Right lobe of liver (tissue), 6 donors: ENCODE data around the gene CEP128. TPM values are rescaled to one million over a fixed set of nuclear protein-coding genes. Genes with fewer than 3 reads are reported as not detected.

Experiments
- ATAC-seq, 4 donors: fragments of 200-7000 bp; cut with Tn5 transposase; one replicate each; pipeline ENCODE4 v1.9.1; 2020; ENCODE audit warnings: mild to moderate bottlenecking in 4 of 4, moderate library complexity in 4 of 4
- DNase-seq, 3 donors: peaks; one replicate each; pipeline ENCODE4 v3.0.0-alpha.2; 2020
- H3K27ac ChIP-seq, 3 donors: fragments of 200-600 bp; one replicate each; pipeline ENCODE4 v1.8.0; 2022
- H3K27me3 ChIP-seq, 2 donors: fragments of 200-600 bp; one replicate each; pipeline ENCODE4 v1.8.0; 2022
- H3K36me3 ChIP-seq, 4 donors: fragments of 200-600 bp; sonication (generic) in 1 of 4; one replicate each; pipeline versions ENCODE4 v1.5.1 to v1.8.0; 2017 to 2022; ENCODE audit warnings: control low read depth in 1 of 4
- H3K4me1 ChIP-seq, 4 donors: fragments of 200-600 bp; sonication (generic) in 1 of 4; one replicate each; pipeline versions ENCODE4 v1.5.1 to v1.8.0; 2017 to 2022; ENCODE audit warnings: control low read depth in 1 of 4
- H3K4me3 ChIP-seq, 3 donors: fragments of 200-600 bp; one replicate each; pipeline ENCODE4 v1.8.0; 2022
- H3K9me3 ChIP-seq, 4 donors: fragments of 200-600 bp; sonication (generic) in 1 of 4; one replicate each; pipeline versions ENCODE4 v1.5.1 to v1.8.0; 2017 to 2022; ENCODE audit warnings: control low read depth in 1 of 4
- CTCF ChIP-seq, 4 donors: fragments of 200-600 bp in 3 of 4; fragments of 450-650 bp in 1 of 4; IDR thresholded peaks; one replicate each; pipeline versions ENCODE4 v1.5.1 to v1.8.0; 2016 to 2022; ENCODE audit warnings: antibody characterized with exemption in 4 of 4, mild to moderate bottlenecking in 2 of 4
- POLR2A ChIP-seq: fragments of 450-650 bp; IDR thresholded peaks from one replicate; pipeline ENCODE4 v1.6.1; 2017; ENCODE audit warnings: antibody characterized with exemption, mild to moderate bottlenecking
- WGBS: methylation state at CpG from one replicate; pipeline ENCODE4 v1.1.6; 2018; ENCODE audit warnings: low coverage, low lambda C conversion rate; ENCODE audit not compliant: insufficient coverage; ENCODE audit errors: missing lambda C conversion rate; 5-methylcytosine and 5-hydroxymethylcytosine counted together
- intact Hi-C, 2 donors: fragments of 100-400 bp; cut with DNase I; formaldehyde crosslinking; loops; one replicate each; pipeline versions ENCODE4 v1.11.2 to v1.14.1; 2022
- total RNA-seq, 6 experiments: library from RNA; depleted of rRNA in 2 of 6; stranded (reverse); fragments of >200 nt in 2 of 6; fragmentation: NEBNext Ultra II Directional in 3 of 6; extraction: Animal tissue kit (Norgen Biotek cat#: 25700) in 3 of 6; gene quantifications; one replicate each; pipeline versions ENCODE4 v1.1.0 to v1.2.4, GENCODE V29; 2016 to 2023
- donor health status: DM: no; HTN: yes; CAD: no.
- donor health status: DM: no; HTN: no; CAD: no.
- donor health status: DM: no; HTN: no; CAD: no.
- donor health status: DM: no; HTN: yes; CAD: no.
- donor health status: DM: no; HTN: yes; CAD: no.

CEP128 gene
- total RNA-seq, 6 experiments from 2014 or later = 0.81 to 9.5 (median 1.7) TPM

GRCh38 chr14:80867091-80867490, 74.4 kb downstream of the CEP128 start:
- Histone ChIP-seq H3K36me3 (no peaks in the 10 kb centered on the region), H3K9me3 (peaks cover 0 to 16% (median 0%) of the 10 kb centered on the region in 4 donors), H3K27me3 (no peaks in the 10 kb centered on the region), H3K4me1 (no peaks in the 10 kb centered on the region), H3K4me3 (no peak overlapping the region), H3K27ac (no peak overlapping the region)
- no peak for TF ChIP-seq POLR2A
- no peak for TF ChIP-seq CTCF (IDR thresholded peaks at IDR 0.05)
- DNase-seq = no peak
- 50% methylated on average over 1 of the region's 1 CpG for WGBS
- no peak for ATAC-seq
- intact Hi-C loops = no loop called here

- WGBS = 89% methylated on average over 2 of the region's 2 CpGs
- ATAC-seq (no peak), DNase-seq (no peak)
- no peaks in the 10 kb centered on the region for H3K36me3 ChIP-seq
- no peak overlapping the region for H3K4me3 ChIP-seq
- TF ChIP-seq CTCF (IDR thresholded peaks at IDR 0.05) = no peak
- intact Hi-C loops = no loop called here
- H3K27me3 ChIP-seq = no peaks in the 10 kb centered on the region
- H3K9me3 ChIP-seq = peaks cover 0 to 16% (median 0%) of the 10 kb centered on the region in 4 donors
- H3K4me1 ChIP-seq = no peaks in the 10 kb centered on the region
- no peak overlapping the region for H3K27ac ChIP-seq
Measured at GRCh38 chr14:80865565-80865964, 76.0 kb downstream of the CEP128 start.

- intact Hi-C loops = no loop called here
- DNase-seq (no peak), ATAC-seq (no peak)
- H3K4me1 ChIP-seq = no peaks in the 10 kb centered on the region
- H3K36me3 ChIP-seq = no peaks in the 10 kb centered on the region
- TF ChIP-seq CTCF (IDR thresholded peaks at IDR 0.05) (peak in 3 of 4 donors; percentile 16 to 19 (median 17)), POLR2A (no peak)
- no peak overlapping the region for H3K27ac ChIP-seq
- peaks cover 0 to 5% (median 0%) of the 10 kb centered on the region in 4 donors for H3K9me3 ChIP-seq
- H3K27me3 ChIP-seq = no peaks in the 10 kb centered on the region
- H3K4me3 ChIP-seq = no peak overlapping the region
- 83% methylated on average over 3 of the region's 3 CpGs for WGBS
Measured at GRCh38 chr14:80862983-80863382, 78.6 kb downstream of the CEP128 start.

- Histone ChIP-seq H3K4me3 (no peak overlapping the region), H3K4me1 (no peaks in the 10 kb centered on the region), H3K27me3 (no peaks in the 10 kb centered on the region), H3K36me3 (no peaks in the 10 kb centered on the region), H3K9me3 (peaks cover 0 to under 1% (median 0%) of the 10 kb centered on the region in 4 donors), H3K27ac (no peak overlapping the region)
- TF ChIP-seq POLR2A = no peak
- TF ChIP-seq CTCF (IDR thresholded peaks at IDR 0.05) = no peak
- intact Hi-C loops = no loop called here
- ATAC-seq (no peak), DNase-seq (no peak)
- WGBS = 93% methylated on average over 5 of the region's 5 CpGs
Measured at GRCh38 chr14:80862541-80862940, 79.0 kb downstream of the CEP128 start.
